NOMO-1 treated with dmso at 0.1 percent for 144 hours (cell line): ENCODE results near the gene ATP8A2.
"Not testable (repeated sequence)": the region's sequence is repeated elsewhere in the genome, so short reads cannot be mapped to it uniquely, and the experiment has no call there.

ENCODE experiments used
- DNase-seq: peaks from one replicate; lab custom pipeline; 2025; ENCODE audit not compliant: unreplicated experiment; lab: John Stamatoyannopoulos, UW

ATP8A2 gene

DNA sequence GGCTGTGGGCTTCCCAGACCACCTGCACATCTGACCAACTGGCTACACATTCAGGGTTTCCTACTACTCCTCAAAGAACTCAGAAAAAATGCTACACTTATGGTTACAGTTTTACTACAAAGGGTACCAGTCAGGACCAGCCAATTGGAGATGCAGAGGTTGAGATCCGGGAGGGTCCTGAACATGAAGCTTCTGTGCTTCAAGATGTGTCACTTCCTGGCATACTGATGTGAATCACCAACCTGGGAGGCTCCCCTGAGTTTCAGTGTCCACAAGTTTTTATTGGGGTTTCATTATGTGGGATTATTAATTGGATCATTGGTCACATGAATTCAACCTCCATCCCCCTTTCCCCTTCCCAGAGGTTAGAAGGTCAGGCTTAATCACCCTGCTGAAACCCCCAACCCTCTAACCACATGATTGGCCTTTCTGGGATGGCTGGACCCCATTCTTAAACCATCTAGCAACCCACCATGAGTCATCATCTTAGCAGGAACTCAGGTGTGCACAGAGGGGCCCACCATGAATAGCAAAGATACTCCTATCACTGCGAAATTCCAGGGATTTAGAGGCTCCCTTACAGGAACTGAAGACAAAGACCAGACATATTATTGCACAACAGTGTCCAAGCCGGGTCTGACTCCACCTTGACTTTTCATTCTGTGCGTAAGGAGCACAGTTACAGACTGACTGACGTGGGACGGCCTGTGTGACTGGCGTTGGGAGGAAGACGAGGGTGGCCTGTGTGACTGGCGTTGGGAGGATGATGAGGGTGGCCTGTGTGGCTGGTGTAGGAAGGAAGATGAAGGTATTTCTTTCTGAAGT, 90.7 kb downstream of the ATP8A2 start:
- DNase-seq, result no peak

GRCh38 chr13:25463496-25463895, 91.7 kb downstream of the ATP8A2 start:
- no peak for DNase-seq

DNA sequence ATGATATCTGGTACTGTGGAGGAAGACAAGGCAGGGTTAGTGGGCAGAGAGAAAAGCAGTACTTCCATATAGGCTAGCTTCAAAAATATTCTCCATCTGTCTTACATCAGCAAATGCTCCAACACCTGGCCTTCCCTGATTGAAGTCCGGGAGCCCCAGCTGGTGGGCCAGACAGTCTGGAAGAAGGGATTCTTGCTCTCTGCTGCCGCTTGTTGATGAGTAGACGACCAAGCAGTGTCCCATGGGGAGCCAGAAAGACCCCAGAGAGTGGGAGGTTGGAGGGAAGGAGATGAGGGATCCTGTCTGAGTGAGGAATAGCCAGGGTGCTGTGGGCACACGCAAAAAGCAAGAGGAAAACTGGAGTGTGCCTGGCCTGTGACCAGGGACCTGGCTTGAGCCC, 95.1 kb downstream of the ATP8A2 start:
- DNase-seq, result no peak

- no peak for DNase-seq
Observed at GRCh38 chr13:25468325-25469168, 96.8 kb downstream of the ATP8A2 start.

DNA sequence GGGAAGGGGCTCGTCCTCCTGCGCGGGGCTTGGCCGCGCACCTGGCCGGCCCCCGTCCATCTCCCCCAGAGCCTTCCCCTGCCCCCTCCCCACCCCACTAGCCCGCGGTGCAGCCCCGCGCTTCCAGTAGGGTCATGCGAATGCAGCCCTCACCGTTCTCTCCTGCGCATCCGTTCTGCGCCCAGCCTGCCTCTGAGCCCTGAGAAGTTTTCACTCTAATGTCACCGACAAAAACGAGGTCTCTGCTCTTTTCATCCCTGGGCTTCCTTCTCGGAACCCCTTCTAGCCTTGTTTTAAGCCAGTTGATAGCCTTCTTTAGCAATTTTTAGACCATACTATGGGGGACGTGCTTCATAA, 97.4 kb downstream of the ATP8A2 start:
- DNase-seq, result no peak

DNA sequence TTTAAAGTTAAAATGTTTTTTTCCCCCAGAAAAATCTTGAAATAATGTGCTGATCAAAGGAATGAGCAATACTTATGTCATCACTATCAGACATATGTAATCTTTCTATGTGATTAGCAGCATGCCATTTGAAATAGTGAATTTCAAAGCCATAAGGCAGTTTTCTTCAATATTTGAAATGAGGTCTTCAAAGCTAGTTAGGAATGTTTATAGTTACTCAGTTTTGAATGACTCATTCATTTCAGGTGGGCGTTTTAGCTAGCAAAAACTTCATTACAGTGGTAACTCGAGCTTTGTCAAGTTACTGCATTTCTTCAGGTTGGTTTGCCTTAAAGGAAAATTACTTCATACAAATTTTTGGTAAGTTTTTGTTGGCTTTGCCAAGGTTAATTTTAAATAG, 102.1 kb downstream of the ATP8A2 start:
- DNase-seq, result no peak

GRCh38 chr13:25478186-25478585, 106.4 kb downstream of the ATP8A2 start:
- no peak for DNase-seq

GRCh38 chr13:25489238-25489637, 117.5 kb downstream of the ATP8A2 start:
- no peak for DNase-seq

- no peak for DNase-seq
Observed at GRCh38 chr13:25490236-25490635, 118.5 kb downstream of the ATP8A2 start.

GRCh38 chr13:25493931-25494640, 122.3 kb downstream of the ATP8A2 start:
- no peak for DNase-seq

- no peak for DNase-seq
Observed at GRCh38 chr13:25494698-25495411, 123.1 kb downstream of the ATP8A2 start.

GRCh38 chr13:25501231-25501630, 129.5 kb downstream of the ATP8A2 start:
- DNase-seq, result no peak

DNA sequence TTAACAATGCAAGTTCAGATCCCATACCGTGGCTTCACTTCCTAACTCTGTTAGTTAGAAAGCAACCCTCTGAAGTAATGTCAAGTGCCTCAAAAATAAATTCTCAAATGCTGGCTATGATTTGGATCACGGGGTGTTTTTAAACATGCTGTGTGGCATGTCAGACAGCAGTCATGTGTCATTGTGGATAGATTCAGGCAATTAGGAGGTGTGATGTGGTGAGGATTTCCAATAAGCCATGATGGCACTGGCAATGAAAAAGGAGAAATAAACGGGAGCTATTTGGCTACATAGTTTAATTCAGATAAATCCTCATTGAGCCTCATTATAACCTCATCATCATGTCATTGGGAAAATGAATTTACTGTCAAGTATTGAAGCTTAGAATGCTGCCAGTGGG, 130.3 kb downstream of the ATP8A2 start:
- no peak for DNase-seq

GRCh38 chr13:25502551-25502950, 130.8 kb downstream of the ATP8A2 start:
- no peak for DNase-seq

- no peak for DNase-seq
Observed at GRCh38 chr13:25503856-25504255, 132.1 kb downstream of the ATP8A2 start.

- DNase-seq, result no peak
Observed at GRCh38 chr13:25507841-25508240, 136.1 kb downstream of the ATP8A2 start.

DNA sequence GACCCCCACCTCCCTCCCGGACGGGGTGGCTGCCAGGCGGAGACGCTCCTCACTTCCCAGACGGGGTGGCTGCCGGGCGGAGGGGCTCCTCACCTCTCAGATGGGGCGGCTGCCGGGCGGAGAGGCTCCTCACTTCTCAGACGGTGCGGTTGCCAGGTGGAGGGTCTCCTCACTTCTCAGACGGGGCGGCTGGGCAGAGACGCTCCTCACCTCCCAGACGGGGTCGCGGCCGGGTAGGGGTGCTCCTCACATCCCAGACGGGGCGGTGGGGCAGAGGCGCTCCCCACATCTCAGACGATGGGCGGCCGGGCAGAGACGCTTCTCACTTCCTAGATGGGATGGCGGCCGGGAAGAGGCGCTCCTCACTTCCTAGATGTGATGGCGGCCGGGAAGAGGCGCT, 141.3 kb downstream of the ATP8A2 start:
- not testable (repeated sequence) for DNase-seq

DNA sequence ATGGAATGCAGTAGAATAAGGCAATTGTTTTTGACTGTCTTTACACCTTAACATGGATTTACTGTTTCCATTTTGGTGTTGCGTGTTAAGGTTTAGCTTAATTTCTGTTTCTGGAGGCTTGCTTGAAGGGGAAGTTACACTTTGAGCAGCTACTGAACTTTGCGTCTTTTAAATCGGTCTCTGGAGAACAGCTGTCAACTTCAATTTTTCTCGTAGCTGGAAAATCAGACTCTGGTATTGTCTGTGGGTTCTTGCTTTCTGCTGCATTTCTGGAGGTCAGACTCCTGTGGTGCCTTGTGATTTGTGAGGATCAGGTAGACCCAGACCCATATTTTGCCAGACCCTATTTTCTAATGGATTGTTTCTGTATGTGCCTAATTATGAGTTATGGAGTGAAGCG, 146.7 kb downstream of the ATP8A2 start:
- DNase-seq, result no peak

- DNase-seq, result no peak
Observed at GRCh38 chr13:25525884-25526283, 154.1 kb downstream of the ATP8A2 start.

GRCh38 chr13:25528266-25528665, 156.5 kb downstream of the ATP8A2 start:
- no peak for DNase-seq

DNA sequence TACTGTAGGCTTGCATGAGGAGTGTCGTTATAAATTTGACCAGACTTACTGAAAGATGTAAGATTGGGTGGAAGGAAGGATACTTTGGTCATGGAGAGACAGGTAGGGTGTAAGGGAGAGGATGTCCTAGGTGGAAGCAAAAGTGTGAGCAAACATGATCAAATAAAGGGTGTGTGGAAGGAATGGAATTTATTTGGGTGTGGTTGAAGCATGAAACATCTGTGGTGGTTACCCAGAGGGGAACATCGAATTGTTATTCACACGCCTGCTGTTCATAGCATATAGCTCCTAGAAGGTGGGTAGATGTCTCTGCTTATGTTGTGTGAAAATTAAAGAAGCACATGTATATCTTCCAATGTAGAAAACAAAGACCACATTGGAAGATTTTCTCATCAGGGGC, 157.7 kb downstream of the ATP8A2 start:
- DNase-seq, result no peak
